ENCODE results near the gene PGPEP1.

DNA sequence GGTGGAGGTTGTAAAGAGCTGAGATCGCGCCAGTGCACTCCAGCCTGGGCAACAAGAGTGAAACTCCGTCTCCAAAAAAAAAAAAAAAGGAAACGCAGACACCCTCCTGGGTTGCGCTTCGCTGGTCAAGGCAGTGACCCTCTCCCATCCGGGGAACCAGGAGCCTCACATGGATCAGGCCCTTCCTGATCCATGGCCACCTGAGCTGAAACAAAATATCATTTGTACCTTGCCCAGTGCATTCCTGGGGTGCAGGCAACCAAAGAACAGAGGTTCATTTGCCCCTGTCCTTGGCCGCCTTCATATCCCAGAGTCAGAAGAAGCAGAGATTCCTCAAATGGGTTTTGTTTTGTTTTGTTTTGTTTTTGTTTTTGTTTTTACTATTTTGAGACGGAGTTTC, 9.5 kb upstream of the PGPEP1 start:
- TF ChIP-seq, protein P1, sequence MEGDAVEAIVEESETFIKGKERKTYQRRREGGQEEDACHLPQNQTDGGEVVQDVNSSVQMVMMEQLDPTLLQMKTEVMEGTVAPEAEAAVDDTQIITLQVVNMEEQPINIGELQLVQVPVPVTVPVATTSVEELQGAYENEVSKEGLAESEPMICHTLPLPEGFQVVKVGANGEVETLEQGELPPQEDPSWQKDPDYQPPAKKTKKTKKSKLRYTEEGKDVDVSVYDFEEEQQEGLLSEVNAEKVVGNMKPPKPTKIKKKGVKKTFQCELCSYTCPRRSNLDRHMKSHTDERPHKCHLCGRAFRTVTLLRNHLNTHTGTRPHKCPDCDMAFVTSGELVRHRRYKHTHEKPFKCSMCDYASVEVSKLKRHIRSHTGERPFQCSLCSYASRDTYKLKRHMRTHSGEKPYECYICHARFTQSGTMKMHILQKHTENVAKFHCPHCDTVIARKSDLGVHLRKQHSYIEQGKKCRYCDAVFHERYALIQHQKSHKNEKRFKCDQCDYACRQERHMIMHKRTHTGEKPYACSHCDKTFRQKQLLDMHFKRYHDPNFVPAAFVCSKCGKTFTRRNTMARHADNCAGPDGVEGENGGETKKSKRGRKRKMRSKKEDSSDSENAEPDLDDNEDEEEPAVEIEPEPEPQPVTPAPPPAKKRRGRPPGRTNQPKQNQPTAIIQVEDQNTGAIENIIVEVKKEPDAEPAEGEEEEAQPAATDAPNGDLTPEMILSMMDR (conservative IDR thresholded peaks at IDR 0.05), result no peak
- TF ChIP-seq ZFX (IDR thresholded peaks at IDR 0.05), result no peak
